Measurements from ENCODE around the gene SSBP3.

GRCh38 chr1:54276617-54277450, 129.4 kb downstream of the SSBP3 start:
- TF ChIP-seq EP300 (IDR thresholded peaks at IDR 0.05; ENCODE audit: low read depth): no peak
- TF ChIP-seq CTCF (IDR thresholded peaks at IDR 0.05): no peak
- no peak for TF ChIP-seq POLR2AphosphoS5 (IDR thresholded peaks at IDR 0.05)
